Smooth muscle cell (in vitro differentiated cells): Measurements from ENCODE around the gene CNBP. TPM values are rescaled to one million over a fixed set of nuclear protein-coding genes. Genes with fewer than 3 reads are reported as not detected.

Experiments
- DNase-seq: peaks from one replicate; lab custom pipeline; 2025; ENCODE audit not compliant: unreplicated experiment; lab: John Stamatoyannopoulos, UW
- H2AFZ ChIP-seq: fragments of 200-600 bp; sonication (generic); 2 replicates; pipeline ENCODE4 v1.6.0; 2016; ENCODE audit warnings: antibody characterized with exemption, low read depth, mild to moderate bottlenecking
- H3F3A ChIP-seq: fragments of 200-600 bp; sonication (generic); 2 replicates; pipeline ENCODE4 v1.6.0; 2017; ENCODE audit warnings: antibody characterized with exemption, low read depth
- H3K27ac ChIP-seq: fragments of 200-600 bp; sonication (generic); 2 replicates; pipeline ENCODE4 v1.5.1; 2016; ENCODE audit warnings: low read depth, mild to moderate bottlenecking
- H3K27me3 ChIP-seq: fragments of 200-600 bp; sonication (generic); 2 replicates; pipeline ENCODE4 v1.6.1; 2016; ENCODE audit warnings: low read depth, mild to moderate bottlenecking
- H3K36me3 ChIP-seq: fragments of 200-600 bp; sonication (generic); 2 replicates; pipeline ENCODE4 v1.5.1; 2016; ENCODE audit warnings: low read depth
- H3K4me1 ChIP-seq: fragments of 200-600 bp; sonication (generic); 2 replicates; pipeline ENCODE4 v1.5.1; 2016; ENCODE audit warnings: low read depth
- H3K4me2 ChIP-seq: fragments of 200-600 bp; sonication (generic); 2 replicates; pipeline ENCODE4 v1.6.0; 2016; ENCODE audit warnings: mild to moderate bottlenecking
- H3K4me3 ChIP-seq: fragments of 200-600 bp; sonication (generic); 2 replicates; pipeline ENCODE4 v1.5.1; 2016; ENCODE audit warnings: mild to moderate bottlenecking
- H3K79me2 ChIP-seq: fragments of 200-600 bp; sonication (generic); 2 replicates; pipeline ENCODE4 v1.6.0; 2016; ENCODE audit warnings: low read depth, mild to moderate bottlenecking
- H3K9ac ChIP-seq: fragments of 200-600 bp; sonication (generic); 2 replicates; pipeline ENCODE4 v1.6.0; 2016; ENCODE audit warnings: low read depth
- H3K9me3 ChIP-seq: fragments of 200-600 bp; sonication (generic); replicated peaks from 2 replicates; pipeline ENCODE4 v1.5.1; 2016; ENCODE audit warnings: low read depth
- H4K20me1 ChIP-seq: fragments of 200-600 bp; sonication (generic); 2 replicates; pipeline ENCODE4 v1.6.0; 2016; ENCODE audit warnings: low read depth
- WGBS: methylation state at CpG from one replicate; pipeline ENCODE4 v1.1.7; 2016; ENCODE audit warnings: low lambda C conversion rate; 5-methylcytosine and 5-hydroxymethylcytosine counted together
- polyA plus RNA-seq: library from polyadenylated mRNA; unstranded; fragments of >200 nt; fragmentation: Nextera tagmentation; extraction: Ambion mirVana; gene quantifications from 2 replicates; pipeline ENCODE4 v1.2.1, GENCODE V29; 2016
- total RNA-seq: library from RNA; depleted of rRNA; stranded (reverse); fragments of >200 nt; gene quantifications from 2 replicates; pipeline ENCODE4 v1.2.3, GENCODE V29; 2014
- TF ChIP-seq, protein P1 (sequence below): fragments of 200-600 bp; sonication (generic); IDR thresholded peaks from 2 replicates; pipeline ENCODE4 v1.5.1; 2017; ENCODE audit warnings: borderline replicate concordance, mild to moderate bottlenecking, antibody characterized with exemption; ENCODE audit not compliant: insufficient read depth, poor library complexity, severe bottlenecking

Gene CNBP
- total and polyA plus RNA-seq, 2 experiments from 2014 or later: 181 to 198 TPM

DNA sequence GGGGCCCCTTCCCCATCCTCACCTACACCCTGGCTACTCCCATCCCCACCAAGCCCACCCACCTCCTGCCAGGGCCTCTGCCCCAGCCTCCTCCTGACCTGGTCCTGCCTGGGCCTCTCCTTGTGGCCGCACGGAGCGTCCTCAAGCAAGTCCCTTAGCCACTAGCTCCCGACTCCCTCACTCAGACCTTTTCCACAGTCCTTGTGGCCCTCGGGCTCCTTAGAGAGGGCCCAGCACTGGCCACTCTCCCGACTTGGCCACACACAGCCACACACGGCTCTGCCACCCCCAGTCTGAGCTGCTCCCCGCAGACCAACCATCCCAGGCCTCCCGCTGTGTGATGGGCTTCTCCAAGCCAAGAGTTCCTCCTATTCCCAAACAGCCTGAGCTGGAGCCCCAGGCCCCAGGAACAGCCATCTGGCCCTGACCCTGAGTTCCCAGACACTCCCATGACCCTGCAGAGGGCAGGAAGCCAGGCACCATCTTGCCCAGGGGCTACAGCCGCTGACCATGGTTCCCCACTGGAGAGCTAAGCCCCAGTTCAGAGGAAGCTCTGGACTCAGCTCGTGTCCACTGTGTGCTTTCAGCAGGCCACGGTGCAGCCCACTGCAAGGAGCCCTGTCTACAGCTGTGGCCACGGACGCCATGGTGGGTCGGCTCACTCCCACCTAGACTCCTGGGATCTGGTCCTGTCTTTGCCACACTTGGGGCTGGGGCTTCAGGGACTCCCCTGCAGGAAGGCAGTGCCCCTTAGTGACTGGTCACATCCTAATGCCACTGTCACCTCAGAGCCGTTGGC lies 55.1 kb downstream of the CNBP start:
- Histone ChIP-seq H2AFZ (no peak overlapping the region), H3K9ac (no peak overlapping the region), H4K20me1 (no peaks in the 10 kb centered on the region), H3K9me3 (no peaks in the 10 kb centered on the region), H3K79me2 (no peaks in the 10 kb centered on the region), H3F3A (no peaks in the 10 kb centered on the region), H3K27ac (no peak overlapping the region), H3K4me1 (no peaks in the 10 kb centered on the region), H3K27me3 (no peaks in the 10 kb centered on the region), H3K36me3 (peaks cover 7% of the 10 kb centered on the region), H3K4me2 (no peak overlapping the region), H3K4me3 (no peak overlapping the region)
- TF ChIP-seq, protein P1, sequence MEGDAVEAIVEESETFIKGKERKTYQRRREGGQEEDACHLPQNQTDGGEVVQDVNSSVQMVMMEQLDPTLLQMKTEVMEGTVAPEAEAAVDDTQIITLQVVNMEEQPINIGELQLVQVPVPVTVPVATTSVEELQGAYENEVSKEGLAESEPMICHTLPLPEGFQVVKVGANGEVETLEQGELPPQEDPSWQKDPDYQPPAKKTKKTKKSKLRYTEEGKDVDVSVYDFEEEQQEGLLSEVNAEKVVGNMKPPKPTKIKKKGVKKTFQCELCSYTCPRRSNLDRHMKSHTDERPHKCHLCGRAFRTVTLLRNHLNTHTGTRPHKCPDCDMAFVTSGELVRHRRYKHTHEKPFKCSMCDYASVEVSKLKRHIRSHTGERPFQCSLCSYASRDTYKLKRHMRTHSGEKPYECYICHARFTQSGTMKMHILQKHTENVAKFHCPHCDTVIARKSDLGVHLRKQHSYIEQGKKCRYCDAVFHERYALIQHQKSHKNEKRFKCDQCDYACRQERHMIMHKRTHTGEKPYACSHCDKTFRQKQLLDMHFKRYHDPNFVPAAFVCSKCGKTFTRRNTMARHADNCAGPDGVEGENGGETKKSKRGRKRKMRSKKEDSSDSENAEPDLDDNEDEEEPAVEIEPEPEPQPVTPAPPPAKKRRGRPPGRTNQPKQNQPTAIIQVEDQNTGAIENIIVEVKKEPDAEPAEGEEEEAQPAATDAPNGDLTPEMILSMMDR: no peak
- WGBS: 97% methylated on average over 16 of the region's 16 CpGs
- DNase-seq: no peak

- no peak overlapping the region for H3K9ac ChIP-seq
- H3K79me2 ChIP-seq: no peaks in the 10 kb centered on the region
- no peak for DNase-seq
- TF ChIP-seq, protein P1: no peak
- no peaks in the 10 kb centered on the region for H3K27me3 ChIP-seq
- WGBS: 97% methylated on average over 9 of the region's 9 CpGs
- peaks cover 8% of the 10 kb centered on the region for H3F3A ChIP-seq
- H3K27ac ChIP-seq: no peak overlapping the region
- H3K9me3 ChIP-seq: no peaks in the 10 kb centered on the region
- no peaks in the 10 kb centered on the region for H3K4me1 ChIP-seq
- H2AFZ ChIP-seq: no peak overlapping the region
- no peaks in the 10 kb centered on the region for H3K36me3 ChIP-seq
- H3K4me3 ChIP-seq: no peak overlapping the region
- H3K4me2 ChIP-seq: no peak overlapping the region
- no peaks in the 10 kb centered on the region for H4K20me1 ChIP-seq
Measured at GRCh38 chr3:129126726-129127280, 56.9 kb downstream of the CNBP start.

GRCh38 chr3:129123314-129124060 lies 60.2 kb downstream of the CNBP start:
- Histone ChIP-seq H4K20me1 (peaks cover 19% of the 10 kb centered on the region), H3K36me3 (no peaks in the 10 kb centered on the region), H2AFZ (no peak overlapping the region), H3K4me3 (no peak overlapping the region), H3K4me1 (peaks cover 14% of the 10 kb centered on the region), H3K27me3 (no peaks in the 10 kb centered on the region), H3K4me2 (no peak overlapping the region), H3K79me2 (peaks cover 16% of the 10 kb centered on the region), H3K27ac (no peak overlapping the region), H3K9ac (no peak overlapping the region), H3F3A (peaks cover 16% of the 10 kb centered on the region), H3K9me3 (no peaks in the 10 kb centered on the region)
- TF ChIP-seq, protein P1: no peak
- 80% methylated on average over 5 of the region's 5 CpGs for WGBS
- DNase-seq: no peak
